Activated naive CD4-positive, alpha-beta T cell treated with anti-CD3 and anti-CD28 coated beads, Interleukin-2, amount 50 U/mL, for 24 hours (primary cell): Measurements from ENCODE around the gene LRRC47.

Experiments
- H3K27ac Mint-ChIP-seq: one replicate; pipeline ENCODE4 v1.8.0; 2021; ENCODE audit warnings: mild to moderate bottlenecking, mixed read lengths
- H3K27me3 Mint-ChIP-seq: one replicate; pipeline ENCODE4 v1.8.0; 2021; ENCODE audit warnings: mixed read lengths
- H3K36me3 Mint-ChIP-seq: one replicate; pipeline ENCODE4 v1.8.0; 2021; ENCODE audit warnings: mixed read lengths
- H3K4me1 Mint-ChIP-seq: one replicate; pipeline ENCODE4 v1.8.0; 2021; ENCODE audit warnings: mixed read lengths
- H3K4me3 Mint-ChIP-seq: one replicate; pipeline ENCODE4 v1.8.0; 2021; ENCODE audit warnings: mild to moderate bottlenecking, mixed read lengths
- H3K9me3 Mint-ChIP-seq: one replicate; pipeline ENCODE4 v1.8.0; 2021; ENCODE audit warnings: mixed read lengths

LRRC47 gene

DNA sequence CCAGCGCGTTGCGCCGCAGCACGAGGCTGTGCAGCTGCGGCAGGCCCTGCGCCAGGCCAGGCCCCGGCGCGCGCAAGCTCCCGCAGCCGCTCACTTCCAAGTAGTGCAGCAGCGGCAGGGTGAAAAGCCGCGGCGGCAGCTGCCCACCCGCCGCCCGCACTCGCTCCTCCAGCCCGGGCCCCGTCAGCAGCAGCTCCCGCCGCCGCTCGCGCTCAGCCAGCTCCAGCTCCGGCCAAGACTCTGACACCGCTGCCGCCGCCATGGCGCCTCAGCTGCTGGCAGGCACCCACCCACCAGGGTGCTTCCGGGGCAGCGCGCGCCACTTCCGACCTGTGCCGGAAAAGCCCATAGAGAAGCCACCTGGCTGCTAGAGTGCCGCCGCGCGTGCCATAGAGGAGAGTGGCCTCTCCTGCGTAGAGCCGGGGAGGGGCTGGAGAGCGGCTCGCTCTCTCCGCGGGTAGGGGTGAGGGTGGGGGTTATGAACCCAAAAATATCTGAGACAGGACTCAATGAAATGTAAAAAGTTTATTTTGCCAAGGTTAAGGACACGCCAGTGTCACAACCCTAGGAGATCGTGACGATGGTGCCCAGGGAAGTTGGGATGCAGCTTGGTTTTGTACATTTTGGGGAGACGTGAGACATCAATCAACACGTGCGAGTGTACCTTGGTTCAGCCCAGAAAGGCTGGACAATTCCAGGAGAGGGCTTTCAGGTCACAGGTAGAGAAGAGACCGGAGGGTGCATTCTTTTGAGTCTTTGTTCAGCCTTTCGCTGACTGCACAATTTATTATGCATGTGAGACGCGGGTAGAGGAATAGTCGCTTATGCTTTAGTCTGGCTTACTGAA lies at the start of gene LRRC47:
Gene LRRC47, minus strand, starts transcription at position 284 of the 847 bp plus-strand sequence. Its CDS starts 22 bp downstream, at position 262.
- Mint-ChIP-seq H3K27me3 (peaks cover 5% of the 10 kb centered on the region), H3K4me1 (peaks cover 50% of the 10 kb centered on the region), H3K4me3 (peak within 1 kb of the TSS; percentile 98), H3K36me3 (peaks cover 2% of the 10 kb centered on the region), H3K27ac (peak within 1 kb of the TSS; percentile 98), H3K9me3 (no peaks in the 10 kb centered on the region)

GRCh38 chr1:3842912-3843311 lies 46.6 kb upstream of the LRRC47 start:
- no peaks in the 10 kb centered on the region for H3K4me1 Mint-ChIP-seq
- H3K36me3 Mint-ChIP-seq = peaks cover 23% of the 10 kb centered on the region
- H3K27ac Mint-ChIP-seq = no peak overlapping the region
- no peak overlapping the region for H3K4me3 Mint-ChIP-seq
- no peaks in the 10 kb centered on the region for H3K27me3 Mint-ChIP-seq
- H3K9me3 Mint-ChIP-seq = no peaks in the 10 kb centered on the region

DNA sequence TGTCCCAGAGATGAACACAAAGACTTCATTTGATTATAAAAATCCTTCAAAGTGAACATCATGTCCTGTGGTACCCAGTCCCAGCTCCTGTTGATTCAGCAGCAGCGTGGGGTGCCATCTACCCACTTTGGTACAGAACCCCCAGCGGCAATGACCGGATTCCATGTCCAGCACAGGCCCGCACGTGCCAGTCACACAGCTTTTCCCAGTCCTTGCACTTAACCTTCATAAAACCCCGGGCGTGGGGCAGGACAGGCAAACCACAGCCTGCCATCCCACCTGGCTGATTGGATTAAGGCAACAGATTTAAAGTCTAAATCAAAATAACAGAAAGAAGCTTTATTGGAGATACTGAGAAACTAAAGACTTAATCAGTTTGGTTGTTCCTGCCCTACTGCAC lies 45.2 kb upstream of the LRRC47 start:
- Mint-ChIP-seq H3K9me3 (no peaks in the 10 kb centered on the region), H3K27me3 (no peaks in the 10 kb centered on the region), H3K4me1 (no peaks in the 10 kb centered on the region), H3K27ac (no peak overlapping the region), H3K4me3 (no peak overlapping the region), H3K36me3 (peaks cover 29% of the 10 kb centered on the region)

DNA sequence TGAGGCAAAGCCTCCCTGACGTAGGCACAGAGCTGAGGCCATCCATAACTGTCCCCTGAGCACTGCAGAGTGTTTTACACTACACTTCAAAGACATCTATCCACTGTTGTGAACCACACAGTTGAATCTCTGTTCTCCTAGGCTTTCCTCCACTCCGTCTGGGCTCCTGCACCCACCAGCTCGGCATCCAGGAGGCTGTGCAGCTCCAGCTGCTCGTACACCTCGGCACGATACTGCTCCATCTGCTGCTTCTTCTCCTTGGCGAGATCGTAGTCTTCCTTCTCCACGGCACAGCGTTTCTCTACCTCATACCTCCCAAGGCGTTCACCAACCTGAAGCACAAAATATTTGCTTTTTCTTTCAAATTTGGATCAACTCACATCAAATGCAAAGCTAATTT lies 42.5 kb upstream of the LRRC47 start:
- H3K27me3 Mint-ChIP-seq = no peaks in the 10 kb centered on the region
- no peaks in the 10 kb centered on the region for H3K9me3 Mint-ChIP-seq
- no peaks in the 10 kb centered on the region for H3K4me1 Mint-ChIP-seq
- no peak overlapping the region for H3K27ac Mint-ChIP-seq
- H3K36me3 Mint-ChIP-seq = peaks cover 30% of the 10 kb centered on the region
- H3K4me3 Mint-ChIP-seq = no peak overlapping the region

DNA sequence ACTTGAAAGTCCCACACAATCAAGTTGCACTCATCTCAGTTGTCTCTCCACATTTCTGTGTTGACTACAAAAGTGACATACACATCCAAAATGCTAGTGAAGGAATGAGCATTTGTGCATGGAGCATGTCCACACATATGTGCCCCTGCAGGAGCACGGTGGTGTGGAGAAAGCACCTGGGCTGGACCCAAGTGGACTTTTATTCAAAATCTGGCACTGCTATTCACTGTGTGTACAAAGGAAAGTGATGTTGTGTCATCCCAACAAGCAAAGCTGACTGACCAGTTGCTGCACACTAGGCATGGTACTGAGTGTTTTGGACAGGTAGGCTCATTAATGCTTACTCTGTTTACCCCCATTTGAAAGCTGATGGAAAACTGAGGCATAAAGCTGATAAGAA lies 41.4 kb upstream of the LRRC47 start:
- H3K9me3 Mint-ChIP-seq = no peaks in the 10 kb centered on the region
- no peak overlapping the region for H3K4me3 Mint-ChIP-seq
- no peaks in the 10 kb centered on the region for H3K4me1 Mint-ChIP-seq
- no peak overlapping the region for H3K27ac Mint-ChIP-seq
- H3K36me3 Mint-ChIP-seq = peaks cover 33% of the 10 kb centered on the region
- H3K27me3 Mint-ChIP-seq = no peaks in the 10 kb centered on the region

GRCh38 chr1:3837200-3837599 lies 40.9 kb upstream of the LRRC47 start:
- Mint-ChIP-seq H3K9me3 (no peaks in the 10 kb centered on the region), H3K36me3 (peaks cover 33% of the 10 kb centered on the region), H3K4me3 (no peak overlapping the region), H3K27me3 (no peaks in the 10 kb centered on the region), H3K4me1 (no peaks in the 10 kb centered on the region), H3K27ac (no peak overlapping the region)

- Mint-ChIP-seq H3K4me3 (no peak overlapping the region), H3K36me3 (peaks cover 36% of the 10 kb centered on the region), H3K27ac (no peak overlapping the region), H3K4me1 (no peaks in the 10 kb centered on the region), H3K27me3 (no peaks in the 10 kb centered on the region), H3K9me3 (no peaks in the 10 kb centered on the region)
These were observed 40.1 kb upstream of the LRRC47 start for GRCh38 chr1:3836421-3836820.

DNA sequence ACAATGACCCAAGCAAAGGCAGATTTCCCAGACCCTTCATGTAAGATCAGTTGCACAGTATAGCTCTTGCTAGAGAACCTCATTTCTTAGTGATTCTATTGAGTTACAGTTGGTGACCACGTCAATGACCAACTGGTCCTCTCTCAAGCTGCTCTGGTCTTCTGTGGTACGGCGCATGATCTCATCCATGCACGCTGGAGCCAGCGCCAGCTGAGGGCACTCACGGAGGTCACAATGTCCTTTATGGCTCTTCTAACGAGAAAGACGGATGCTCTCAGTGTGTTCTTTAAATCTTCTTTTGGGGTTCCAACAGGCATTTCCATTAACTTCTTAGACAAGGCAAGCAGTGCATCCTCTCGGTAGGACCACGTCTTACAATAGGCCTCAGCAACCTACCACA lies 38.4 kb upstream of the LRRC47 start:
- Mint-ChIP-seq H3K36me3 (peaks cover 32% of the 10 kb centered on the region), H3K9me3 (no peaks in the 10 kb centered on the region), H3K4me3 (no peak overlapping the region), H3K27ac (no peak overlapping the region), H3K4me1 (no peaks in the 10 kb centered on the region), H3K27me3 (no peaks in the 10 kb centered on the region)

DNA sequence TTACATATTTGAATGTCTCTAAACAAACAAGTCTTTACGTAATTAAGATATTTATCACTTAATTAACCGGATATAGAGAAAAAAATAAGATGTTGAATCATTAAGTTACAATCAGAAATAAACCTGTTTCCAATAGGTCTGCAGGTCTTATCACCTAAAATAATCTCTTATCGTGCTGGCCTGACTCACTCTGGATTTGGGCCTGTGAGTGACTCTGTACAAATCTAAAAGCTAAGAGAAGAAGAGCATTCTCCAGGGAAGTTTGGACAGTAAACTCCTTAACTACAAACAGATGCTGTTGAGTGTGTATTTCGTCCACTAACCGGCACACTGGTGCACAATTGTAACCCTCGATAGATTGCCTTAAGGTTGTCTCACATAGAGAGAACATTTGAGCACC lies 35.4 kb upstream of the LRRC47 start:
- no peak overlapping the region for H3K4me3 Mint-ChIP-seq
- no peak overlapping the region for H3K27ac Mint-ChIP-seq
- H3K27me3 Mint-ChIP-seq = no peaks in the 10 kb centered on the region
- H3K9me3 Mint-ChIP-seq = no peaks in the 10 kb centered on the region
- H3K4me1 Mint-ChIP-seq = no peaks in the 10 kb centered on the region
- peaks cover 13% of the 10 kb centered on the region for H3K36me3 Mint-ChIP-seq

- Mint-ChIP-seq H3K27me3 (no peaks in the 10 kb centered on the region), H3K27ac (no peak overlapping the region), H3K36me3 (peaks cover 14% of the 10 kb centered on the region), H3K4me3 (no peak overlapping the region), H3K4me1 (no peaks in the 10 kb centered on the region), H3K9me3 (no peaks in the 10 kb centered on the region)
These were observed 32.1 kb upstream of the LRRC47 start for GRCh38 chr1:3828391-3828790.

DNA sequence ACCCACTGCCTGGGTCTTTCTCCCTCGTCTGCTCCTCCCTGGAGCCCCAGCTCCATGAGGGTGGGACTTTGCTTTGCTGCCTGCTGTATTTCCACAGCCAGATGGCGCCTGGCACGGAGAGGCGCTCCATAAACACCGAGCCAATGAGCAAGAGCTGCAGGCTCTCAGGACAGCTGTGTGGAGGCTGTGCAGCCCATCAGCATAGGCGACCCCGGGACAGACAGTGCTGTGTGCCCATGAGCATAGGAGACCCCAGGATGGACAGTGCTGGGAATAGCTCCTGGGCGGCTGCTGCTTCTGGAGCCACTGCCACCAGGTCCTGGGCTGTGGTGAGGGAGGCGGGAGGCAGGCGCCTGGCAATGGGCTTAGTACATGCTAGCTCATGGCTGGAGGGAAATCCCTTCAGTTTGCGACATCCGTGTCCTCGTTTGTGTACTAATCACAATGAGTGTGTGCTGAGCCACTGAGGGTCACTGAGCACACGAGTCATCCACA lies 31.6 kb upstream of the LRRC47 start:
- Mint-ChIP-seq H3K4me1 (no peaks in the 10 kb centered on the region), H3K4me3 (no peak overlapping the region), H3K27me3 (no peaks in the 10 kb centered on the region), H3K27ac (no peak overlapping the region), H3K36me3 (peaks cover 12% of the 10 kb centered on the region), H3K9me3 (no peaks in the 10 kb centered on the region)

DNA sequence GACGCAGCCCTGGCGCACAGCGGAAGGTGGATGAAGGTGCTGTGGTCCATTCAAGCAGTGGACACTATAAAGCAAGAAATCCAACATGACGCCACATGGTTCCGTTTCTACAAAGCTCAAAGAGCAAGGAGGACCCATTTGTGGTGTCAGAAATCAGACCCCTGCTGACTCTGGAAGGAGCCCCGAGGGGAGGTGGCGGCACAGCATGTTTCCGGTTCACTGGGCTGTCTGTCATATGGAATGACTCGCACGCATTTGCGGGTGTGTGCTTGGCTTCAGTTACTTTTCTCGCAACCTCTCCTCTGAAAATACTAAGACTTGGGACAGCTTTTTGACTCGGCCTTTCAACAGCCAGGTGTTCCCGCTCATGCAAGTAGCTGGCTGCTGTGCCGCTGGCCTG lies 29.1 kb upstream of the LRRC47 start:
- H3K27me3 Mint-ChIP-seq = no peaks in the 10 kb centered on the region
- H3K4me1 Mint-ChIP-seq = no peaks in the 10 kb centered on the region
- no peak overlapping the region for H3K4me3 Mint-ChIP-seq
- H3K27ac Mint-ChIP-seq = no peak overlapping the region
- no peaks in the 10 kb centered on the region for H3K9me3 Mint-ChIP-seq
- H3K36me3 Mint-ChIP-seq = peaks cover 8% of the 10 kb centered on the region

GRCh38 chr1:3824650-3825049 lies 28.4 kb upstream of the LRRC47 start:
- Mint-ChIP-seq H3K4me3 (no peak overlapping the region), H3K27me3 (no peaks in the 10 kb centered on the region), H3K9me3 (no peaks in the 10 kb centered on the region), H3K27ac (no peak overlapping the region), H3K36me3 (peaks cover 11% of the 10 kb centered on the region), H3K4me1 (no peaks in the 10 kb centered on the region)

DNA sequence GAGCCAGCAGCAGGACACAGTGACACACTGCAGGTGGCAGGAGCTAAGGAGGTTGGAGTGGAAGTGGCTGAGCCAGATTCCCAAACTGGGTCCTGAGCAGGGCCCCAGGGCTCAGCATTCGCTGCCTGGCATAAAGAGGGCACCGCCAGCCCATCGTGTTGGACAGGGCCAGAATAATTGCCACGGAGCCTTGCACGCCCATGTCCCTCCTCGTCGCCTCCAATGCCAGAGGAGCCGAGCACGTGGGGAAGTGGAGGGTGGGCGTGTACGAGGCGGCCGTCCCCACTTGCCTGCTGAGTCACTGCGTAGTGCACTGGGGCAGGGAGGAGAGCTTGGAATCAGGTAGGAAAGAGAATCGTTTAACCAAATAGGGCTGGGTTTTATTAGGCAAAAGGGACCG lies 26.1 kb upstream of the LRRC47 start:
- H3K4me1 Mint-ChIP-seq = no peaks in the 10 kb centered on the region
- H3K9me3 Mint-ChIP-seq = no peaks in the 10 kb centered on the region
- no peak overlapping the region for H3K27ac Mint-ChIP-seq
- H3K27me3 Mint-ChIP-seq = no peaks in the 10 kb centered on the region
- H3K36me3 Mint-ChIP-seq = peaks cover 7% of the 10 kb centered on the region
- H3K4me3 Mint-ChIP-seq = no peak overlapping the region

DNA sequence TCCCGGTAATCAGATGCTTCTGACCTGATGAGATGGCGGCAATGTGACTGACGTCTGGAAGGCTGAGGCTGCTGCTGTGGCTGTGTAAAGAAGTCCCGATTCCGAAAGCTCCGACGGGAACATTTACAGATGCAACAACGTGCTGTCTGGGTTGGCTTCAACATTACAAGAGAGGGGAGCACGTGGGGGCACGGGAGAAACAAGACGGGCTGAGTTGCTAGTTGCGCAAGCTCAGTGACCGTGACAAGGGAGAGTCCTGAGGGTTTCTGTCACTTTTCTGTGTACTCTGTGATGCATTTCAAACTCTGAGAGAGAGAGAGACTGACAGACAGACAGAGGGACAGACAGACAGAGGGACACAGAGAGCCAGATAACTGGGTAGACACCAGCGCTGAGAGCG lies 25.6 kb upstream of the LRRC47 start:
- Mint-ChIP-seq H3K27me3 (no peaks in the 10 kb centered on the region), H3K36me3 (peaks cover 7% of the 10 kb centered on the region)

DNA sequence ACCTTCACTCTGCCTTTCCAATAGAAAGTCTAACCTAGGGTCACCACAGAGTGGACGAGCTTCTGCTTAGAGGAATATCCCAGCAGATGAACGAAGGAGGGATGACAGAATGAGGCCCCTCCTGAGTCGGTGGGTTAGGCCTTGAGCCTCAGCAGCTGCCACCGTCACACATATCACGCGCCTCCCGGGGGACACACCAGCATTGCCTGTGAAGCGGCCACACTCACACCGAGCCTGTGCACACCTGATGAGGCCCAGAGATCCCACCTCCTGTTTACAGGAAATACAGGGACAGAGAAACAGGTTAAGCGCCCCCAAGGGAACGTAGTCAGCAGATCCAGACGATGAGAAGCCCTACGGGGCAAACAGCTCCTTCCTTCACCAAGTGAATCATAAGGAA lies 25.1 kb upstream of the LRRC47 start:
- Mint-ChIP-seq H3K4me3 (no peak overlapping the region), H3K9me3 (no peaks in the 10 kb centered on the region), H3K4me1 (no peaks in the 10 kb centered on the region), H3K27me3 (no peaks in the 10 kb centered on the region), H3K36me3 (peaks cover 7% of the 10 kb centered on the region), H3K27ac (no peak overlapping the region)

More for the DNA sequence above, 25.6 kb upstream of the LRRC47 start:
- no peak overlapping the region for H3K27ac Mint-ChIP-seq
- H3K4me3 Mint-ChIP-seq = no peak overlapping the region
- H3K4me1 Mint-ChIP-seq = no peaks in the 10 kb centered on the region
- H3K9me3 Mint-ChIP-seq = no peaks in the 10 kb centered on the region

DNA sequence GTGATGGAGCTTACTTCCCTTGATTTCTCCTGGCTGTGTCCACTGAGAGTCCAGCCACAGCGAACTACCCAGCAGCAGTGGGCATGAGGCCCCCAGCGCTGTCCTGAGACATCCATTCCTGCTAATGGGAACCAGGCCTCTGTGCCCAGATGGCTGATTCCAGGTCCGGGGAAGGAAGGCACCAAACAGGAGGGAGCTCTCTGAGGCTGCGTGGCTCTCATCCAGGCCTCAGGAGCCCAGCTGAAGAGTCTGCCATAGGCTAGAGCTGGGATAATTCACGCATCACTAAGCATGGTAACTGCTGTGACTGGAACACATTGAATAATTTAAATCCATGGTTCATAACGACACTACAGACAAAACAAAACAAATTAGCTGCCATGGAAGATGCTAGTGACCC lies 24.7 kb upstream of the LRRC47 start:
- no peaks in the 10 kb centered on the region for H3K27me3 Mint-ChIP-seq
- no peaks in the 10 kb centered on the region for H3K4me1 Mint-ChIP-seq
- H3K9me3 Mint-ChIP-seq = no peaks in the 10 kb centered on the region
- H3K27ac Mint-ChIP-seq = no peak overlapping the region
- no peak overlapping the region for H3K4me3 Mint-ChIP-seq
- H3K36me3 Mint-ChIP-seq = peaks cover 7% of the 10 kb centered on the region
